OCI-LY7 (cell line): ENCODE data around the gene NSRP1. TPM values are rescaled to one million over a fixed set of nuclear protein-coding genes. Genes with fewer than 3 reads are reported as not detected.

Experiments used
- BruUV-seq: library from RNA; stranded (reverse); fragments of 400-500 nt; replicated peaks from 2 replicates; lab custom pipeline; 2021; lab: Mats Ljungman, UMichigan
- CTCF ChIA-PET: fragments of 300-600 bp; sonication (Branson Sonifier 250); formaldehyde crosslinking; loops from one replicate; lab custom pipeline; 2022; ENCODE audit warnings: antibody characterized with exemption; ENCODE audit not compliant: unreplicated experiment; lab: Charles Lee
- POLR2A ChIA-PET: fragments of 300-600 bp; sonication (Branson Sonifier 250); formaldehyde crosslinking; loops from one replicate; lab custom pipeline; 2022; ENCODE audit warnings: antibody characterized with exemption; lab: Charles Lee
- DNase-seq: peaks from one replicate; pipeline ENCODE4 v3.0.0-alpha.2; 2015; ENCODE audit warnings: low spot score
- H2AFZ ChIP-seq: fragments of 200-600 bp; sonication (generic), shearing (Covaris generic); 2 replicates; pipeline ENCODE4 v1.6.1; 2014; ENCODE audit warnings: mild to moderate bottlenecking, antibody characterized with exemption, low read length, moderate library complexity
- H3K27ac ChIP-seq: fragments of 200-600 bp; sonication (generic); 2 replicates; pipeline ENCODE4 v1.5.1; 2014; ENCODE audit warnings: mixed run types, low read depth, mild to moderate bottlenecking, moderate library complexity, low read length, inconsistent platforms; ENCODE audit not compliant: poor library complexity, severe bottlenecking
- H3K36me3 ChIP-seq: fragments of 200-600 bp; sonication (generic); 2 replicates; pipeline ENCODE4 v1.6.1; 2014; ENCODE audit warnings: mild to moderate bottlenecking, antibody characterized with exemption, low read length, moderate library complexity, mixed read lengths; ENCODE audit not compliant: insufficient read depth
- H3K4me1 ChIP-seq: fragments of 200-600 bp; sonication (generic); 2 replicates; pipeline ENCODE4 v1.5.1; 2014; ENCODE audit warnings: mild to moderate bottlenecking, low read length; ENCODE audit not compliant: insufficient read depth, poor library complexity, severe bottlenecking
- H3K4me2 ChIP-seq: fragments of 200-600 bp; sonication (generic); 2 replicates; pipeline ENCODE4 v1.6.1; 2014; ENCODE audit warnings: mild to moderate bottlenecking, low read length
- H3K4me3 ChIP-seq: fragments of 200-600 bp; sonication (generic); 2 replicates; pipeline ENCODE4 v1.5.1; 2014; ENCODE audit warnings: mild to moderate bottlenecking, low read depth, low read length; ENCODE audit not compliant: poor library complexity, severe bottlenecking
- H3K79me2 ChIP-seq: fragments of 200-600 bp; sonication (generic); 2 replicates; pipeline ENCODE4 v1.6.1; 2016; ENCODE audit warnings: low read depth, mild to moderate bottlenecking, low read length, moderate library complexity, mixed read lengths; ENCODE audit not compliant: insufficient read depth
- H3K9me2 ChIP-seq: fragments of 200-600 bp; sonication (generic); 2 replicates; pipeline ENCODE4 v1.6.1; 2016; ENCODE audit warnings: mild to moderate bottlenecking, low read length, mixed read lengths; ENCODE audit not compliant: insufficient read depth
- H3K9me3 ChIP-seq: fragments of 200-600 bp; sonication (generic); 2 replicates; pipeline ENCODE4 v1.6.1; 2014; ENCODE audit warnings: mild to moderate bottlenecking, mixed run types, low read length, mixed read lengths
- H4K20me1 ChIP-seq: fragments of 200-600 bp; sonication (generic); 2 replicates; pipeline ENCODE4 v1.6.1; 2014; ENCODE audit warnings: mild to moderate bottlenecking, antibody characterized with exemption, low read length, moderate library complexity, mixed read lengths; ENCODE audit not compliant: insufficient read depth
- EZH2phosphoT487 ChIP-seq: fragments of 200-600 bp; sonication (generic); IDR thresholded peaks from 2 replicates; pipeline ENCODE4 v1.6.1; 2018; ENCODE audit warnings: low read depth, borderline replicate concordance, mild to moderate bottlenecking, mixed run types, antibody characterized with exemption, low read length, moderate library complexity, mixed read lengths
- intact Hi-C: fragments of 100-400 bp; cut with micrococcal nuclease; formaldehyde crosslinking; loops from one replicate; pipeline ENCODE4 v1.10.0; 2022; ENCODE audit not compliant: unreplicated experiment
- total RNA-seq, 2 experiments: library from RNA; depleted of rRNA in 1 of 2; stranded (reverse); fragments of >200 nt in 1 of 2; shearing (Covaris generic) in 1 of 2; gene quantifications; 2 replicates each; pipeline ENCODE4 v1.2.3, GENCODE V29; 2014 to 2022
- TF ChIP-seq, protein P1 (sequence below): fragments of 200-600 bp; sonication (generic); conservative IDR thresholded peaks from 2 replicates; pipeline ENCODE4 v1.5.1; 2014; ENCODE audit warnings: mild to moderate bottlenecking, antibody characterized with exemption, low read length, moderate library complexity, mixed read lengths

Gene NSRP1
- total RNA-seq, 2 experiments from 2014 or later, result 18.6 to 44.1 TPM

DNA sequence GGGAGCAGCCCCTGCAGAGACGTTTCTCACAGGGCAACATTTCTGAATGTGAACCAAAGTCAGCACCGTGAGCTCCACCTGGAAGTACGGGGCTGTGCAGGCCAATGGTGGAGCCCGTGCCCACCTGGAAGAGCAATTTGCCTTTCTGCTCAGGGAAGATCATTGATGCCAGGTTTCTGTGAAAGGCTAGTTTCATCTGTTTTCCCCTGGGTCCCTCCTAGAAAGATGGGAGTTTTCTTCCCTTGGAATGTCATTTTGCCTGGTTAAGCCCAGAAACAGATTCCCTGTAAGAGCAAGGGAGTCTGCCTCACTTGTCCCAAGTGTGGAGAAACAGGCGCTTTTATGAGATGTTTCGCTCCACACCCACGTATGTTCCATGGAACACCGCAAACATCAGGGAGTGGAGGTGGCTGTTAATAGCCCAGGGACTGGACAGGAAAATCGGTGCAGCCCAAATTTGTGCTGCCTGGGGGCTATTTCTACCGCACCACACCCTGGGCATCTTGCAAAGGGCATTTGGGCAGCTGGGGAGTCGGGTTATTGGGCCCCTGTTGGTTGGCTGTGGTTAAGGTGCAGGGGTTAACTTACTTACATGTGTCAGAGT lies 116.3 kb downstream of the NSRP1 start:
- Histone ChIP-seq H3K4me1 (no peaks in the 10 kb centered on the region), H3K36me3 (no peaks in the 10 kb centered on the region), H3K79me2 (no peaks in the 10 kb centered on the region), H2AFZ (no peak overlapping the region), H3K4me2 (no peak overlapping the region), H3K9me3 (no peaks in the 10 kb centered on the region), H4K20me1 (no peaks in the 10 kb centered on the region), H3K9me2 (no peaks in the 10 kb centered on the region), H3K27ac (no peak overlapping the region), H3K4me3 (no peak overlapping the region)
- intact Hi-C loops, result loop anchor here (10.0 kb wide), 1 partner anchor 128 kb away; no protein-coding TSS in a partner anchor
- BruUV-seq, result no TSS peak
- CTCF ChIA-PET, result no interaction called here
- TF ChIP-seq, protein P1, sequence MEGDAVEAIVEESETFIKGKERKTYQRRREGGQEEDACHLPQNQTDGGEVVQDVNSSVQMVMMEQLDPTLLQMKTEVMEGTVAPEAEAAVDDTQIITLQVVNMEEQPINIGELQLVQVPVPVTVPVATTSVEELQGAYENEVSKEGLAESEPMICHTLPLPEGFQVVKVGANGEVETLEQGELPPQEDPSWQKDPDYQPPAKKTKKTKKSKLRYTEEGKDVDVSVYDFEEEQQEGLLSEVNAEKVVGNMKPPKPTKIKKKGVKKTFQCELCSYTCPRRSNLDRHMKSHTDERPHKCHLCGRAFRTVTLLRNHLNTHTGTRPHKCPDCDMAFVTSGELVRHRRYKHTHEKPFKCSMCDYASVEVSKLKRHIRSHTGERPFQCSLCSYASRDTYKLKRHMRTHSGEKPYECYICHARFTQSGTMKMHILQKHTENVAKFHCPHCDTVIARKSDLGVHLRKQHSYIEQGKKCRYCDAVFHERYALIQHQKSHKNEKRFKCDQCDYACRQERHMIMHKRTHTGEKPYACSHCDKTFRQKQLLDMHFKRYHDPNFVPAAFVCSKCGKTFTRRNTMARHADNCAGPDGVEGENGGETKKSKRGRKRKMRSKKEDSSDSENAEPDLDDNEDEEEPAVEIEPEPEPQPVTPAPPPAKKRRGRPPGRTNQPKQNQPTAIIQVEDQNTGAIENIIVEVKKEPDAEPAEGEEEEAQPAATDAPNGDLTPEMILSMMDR, result no peak
- TF ChIP-seq EZH2phosphoT487, result no peak
- no peak for DNase-seq
- POLR2A ChIA-PET, result no interaction called here

DNA sequence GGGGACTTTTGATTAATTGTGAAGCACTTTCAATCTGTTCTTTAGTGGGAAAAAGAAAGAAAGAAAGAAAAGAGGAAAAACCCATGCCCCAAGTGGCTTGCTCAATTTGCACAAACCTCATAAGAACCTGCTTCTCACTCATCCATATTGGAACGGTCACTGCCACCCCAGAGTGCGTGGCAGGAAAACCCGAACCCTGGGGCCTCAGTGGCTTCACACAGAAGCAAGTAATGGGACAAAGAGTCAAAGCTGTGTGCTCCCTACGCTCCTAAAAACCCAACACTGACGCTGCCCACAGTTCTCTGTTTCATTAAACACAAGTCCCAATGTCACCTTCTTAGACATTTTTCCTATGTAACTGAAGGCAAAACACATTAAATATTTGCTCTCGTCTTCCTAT lies 117.7 kb downstream of the NSRP1 start:
- TF ChIP-seq EZH2phosphoT487, result no peak
- TF ChIP-seq, protein P1, result no peak

DNA sequence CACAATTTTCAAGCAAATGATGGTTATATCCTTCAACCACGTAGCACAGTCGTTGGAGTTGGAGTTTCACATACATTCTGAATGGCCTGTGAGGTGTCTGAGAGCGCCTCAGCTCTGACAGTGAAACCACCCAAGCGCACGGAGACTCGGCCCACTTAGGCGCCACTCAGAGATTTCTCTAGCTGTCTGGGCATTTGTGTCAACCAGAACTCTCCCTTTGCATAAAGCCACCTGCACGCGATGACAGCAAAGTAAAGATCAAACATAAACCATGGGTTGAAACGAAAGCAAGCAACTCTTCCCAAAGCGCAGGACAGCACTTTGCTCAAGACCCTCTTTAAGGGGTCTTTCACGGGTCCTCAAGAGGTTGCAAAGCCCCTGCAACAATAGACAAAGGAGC lies 118.3 kb downstream of the NSRP1 start:
- Histone ChIP-seq H3K79me2 (no peaks in the 10 kb centered on the region), H3K4me3 (no peak overlapping the region), H2AFZ (no peak overlapping the region), H3K36me3 (no peaks in the 10 kb centered on the region), H3K4me2 (no peak overlapping the region), H3K4me1 (no peaks in the 10 kb centered on the region), H4K20me1 (no peaks in the 10 kb centered on the region), H3K9me3 (no peaks in the 10 kb centered on the region), H3K9me2 (no peaks in the 10 kb centered on the region), H3K27ac (no peak overlapping the region)
- BruUV-seq, result no TSS peak
- ChIA-PET CTCF (no interaction called here), POLR2A (interaction anchor here (1.2 kb wide), 1 partner anchor 11 kb away, joined by 3 read pairs; no protein-coding TSS in a partner anchor)
- DNase-seq, result no peak
- no peak for TF ChIP-seq EZH2phosphoT487
- TF ChIP-seq, protein P1, result no peak
- intact Hi-C loops, result loop anchor here (10.0 kb wide), 1 partner anchor 130 kb away; no protein-coding TSS in a partner anchor

More for the DNA sequence above, 117.7 kb downstream of the NSRP1 start:
- POLR2A ChIA-PET, result interaction anchor here (1.2 kb wide), 2 partner anchors 10 to 11 kb away, joined by 3 to 4 read pairs; no protein-coding TSS in a partner anchor
- Histone ChIP-seq H3K79me2 (no peaks in the 10 kb centered on the region), H3K36me3 (no peaks in the 10 kb centered on the region), H3K4me3 (no peak overlapping the region), H3K27ac (no peak overlapping the region), H3K4me1 (no peaks in the 10 kb centered on the region), H3K9me2 (no peaks in the 10 kb centered on the region), H2AFZ (no peak overlapping the region), H4K20me1 (no peaks in the 10 kb centered on the region), H3K4me2 (no peak overlapping the region), H3K9me3 (no peaks in the 10 kb centered on the region)
- CTCF ChIA-PET, result no interaction called here
- intact Hi-C loops, result loop anchor here (10.0 kb wide), 1 partner anchor 129 kb away; no protein-coding TSS in a partner anchor
- DNase-seq, result no peak
- no TSS peak for BruUV-seq
